HT1080 (cell line): ENCODE measurements around the gene PHACTR2. TPM values are rescaled to one million over a fixed set of nuclear protein-coding genes. Genes with fewer than 3 reads are reported as not detected.

Experiments used
- DNase-seq: peaks from one replicate; pipeline ENCODE4 v3.0.0-alpha.2; 2015; ENCODE audit warnings: low read depth
- total RNA-seq: library from RNA; depleted of rRNA; stranded (reverse); fragments of >200 nt; shearing (Covaris generic); gene quantifications from 2 replicates; pipeline ENCODE4 v1.2.3, GENCODE V29; 2014

Gene PHACTR2
- total RNA-seq, 1 experiment from 2014 or later: 38.5 TPM

DNA sequence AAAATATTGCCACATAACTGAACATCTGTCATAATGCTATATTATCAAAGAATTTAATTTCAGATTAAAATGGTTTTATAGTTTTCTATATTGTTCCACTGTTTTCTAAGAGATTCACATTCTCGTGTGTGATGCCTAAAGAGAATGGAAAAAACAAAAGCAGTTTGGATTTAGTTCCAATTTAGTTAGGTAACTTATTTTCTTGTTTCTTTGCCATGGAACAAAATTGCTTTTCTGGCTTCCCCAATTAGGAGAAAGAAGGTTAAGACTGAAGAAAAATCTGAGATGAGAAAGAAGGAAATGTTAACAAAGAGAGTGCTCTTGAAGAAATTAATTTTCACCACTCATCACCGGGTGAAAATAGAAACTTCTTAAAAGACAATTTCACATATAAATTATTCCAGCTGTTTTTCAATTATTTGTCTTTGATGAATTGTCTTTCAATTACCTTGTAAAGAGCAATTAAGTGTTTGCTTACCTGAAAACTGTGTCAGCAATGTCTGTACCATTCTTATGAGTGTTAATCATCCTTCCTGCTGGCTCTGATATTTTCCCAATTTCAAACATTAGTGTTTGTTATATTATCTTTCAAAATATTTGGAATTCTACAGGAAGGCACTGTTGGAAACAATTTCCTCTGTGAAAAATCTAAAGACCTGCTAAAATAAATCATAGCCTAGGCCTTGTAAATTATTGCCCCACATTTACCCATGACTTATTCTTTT, 19.5 kb downstream of the PHACTR2 start:
- DNase-seq: no peak

DNA sequence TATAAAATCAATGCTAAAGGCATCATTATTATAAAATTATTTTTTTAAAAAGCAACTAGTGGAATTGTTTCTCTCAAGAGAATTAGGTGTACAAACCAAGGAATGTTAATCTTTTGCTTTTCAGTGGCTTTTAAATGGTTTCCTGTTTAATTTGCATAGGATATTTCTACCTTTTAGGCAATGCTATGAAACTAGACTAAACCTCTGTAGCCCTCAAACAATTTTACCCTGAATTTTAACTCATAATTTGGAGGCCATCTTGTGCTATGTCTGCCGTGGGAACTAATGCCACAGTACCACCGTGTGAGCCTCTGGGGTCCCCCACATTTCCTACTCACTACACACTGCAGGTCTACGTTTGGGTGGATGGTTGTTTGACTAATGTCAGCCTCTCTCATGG, 20.6 kb downstream of the PHACTR2 start:
- DNase-seq: no peak

DNA sequence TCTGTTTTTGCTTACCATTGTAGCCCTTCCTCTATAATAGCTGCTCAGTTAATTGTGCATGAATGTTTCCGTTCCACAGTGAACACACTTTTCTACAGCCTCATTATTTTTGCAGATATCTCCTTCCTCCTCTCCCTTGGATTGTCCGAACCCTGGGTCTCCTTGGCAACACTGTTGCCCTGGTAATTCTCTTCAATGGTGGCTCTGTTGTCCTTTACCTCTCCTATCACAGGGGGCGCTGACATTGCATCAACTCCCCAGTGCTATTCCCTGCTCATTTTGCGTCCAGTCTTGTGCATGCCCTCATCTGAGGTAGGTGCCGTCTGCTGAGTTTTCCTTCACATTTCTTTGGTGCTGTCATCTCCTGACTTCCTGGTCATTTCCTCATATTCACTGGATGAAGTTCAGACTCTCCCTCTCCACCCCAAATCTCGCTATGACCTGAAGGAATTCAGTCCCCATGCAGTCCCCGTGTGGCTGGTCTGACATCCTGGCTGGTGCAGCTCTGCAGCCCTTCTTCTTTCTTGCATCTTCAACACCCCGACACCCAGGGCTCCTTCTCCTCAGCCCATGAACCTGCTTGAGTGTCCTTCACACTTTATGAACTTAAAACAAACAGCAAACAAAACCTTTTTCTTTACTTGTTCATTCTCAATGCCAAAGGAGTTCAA, 21.1 kb downstream of the PHACTR2 start:
- no peak for DNase-seq

DNA sequence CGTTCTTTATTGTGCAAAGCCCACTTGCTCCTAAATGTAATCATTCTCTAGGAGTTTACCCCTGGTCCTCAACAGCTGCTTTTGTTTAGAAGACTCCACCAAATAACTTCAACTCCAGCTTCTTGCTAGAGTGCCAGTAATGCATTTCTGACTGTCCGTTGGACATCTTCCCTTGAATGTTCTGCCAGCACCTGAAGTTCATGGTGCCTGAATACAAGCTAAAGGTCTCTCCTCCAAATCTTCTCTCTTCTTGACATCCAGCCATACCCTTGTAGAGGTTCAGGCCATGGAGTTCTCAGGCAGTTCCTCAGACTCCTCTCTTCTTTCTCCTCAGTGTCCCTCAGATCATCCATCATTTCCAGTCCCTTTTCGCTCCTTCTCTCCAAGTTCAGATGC, 21.7 kb downstream of the PHACTR2 start:
- DNase-seq: no peak

- DNase-seq: no peak
Observed at GRCh38 chr6:143700684-143701348, 23.1 kb downstream of the PHACTR2 start.

GRCh38 chr6:143701349-143702234, 23.8 kb downstream of the PHACTR2 start:
- no peak for DNase-seq

DNA sequence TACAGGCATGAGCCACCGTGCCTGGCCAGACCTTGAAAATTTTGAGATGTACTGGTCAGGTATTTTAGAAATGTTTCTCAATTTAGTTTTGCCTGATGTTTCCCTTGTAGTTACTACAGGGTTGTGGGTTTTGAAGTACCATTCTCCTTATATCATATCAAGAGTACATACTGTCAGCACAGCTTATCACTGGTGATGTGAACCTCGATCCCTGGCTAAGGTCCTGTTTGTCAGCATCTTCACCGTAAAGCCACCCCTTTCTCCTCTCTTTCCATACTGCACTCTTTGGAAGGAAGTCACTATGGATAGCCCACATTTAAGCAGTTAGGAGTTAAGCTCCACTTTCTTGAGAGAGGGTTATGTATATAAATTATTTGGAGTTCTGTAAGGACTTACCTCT, 27.8 kb downstream of the PHACTR2 start:
- no peak for DNase-seq

GRCh38 chr6:143707697-143708096, 29.9 kb downstream of the PHACTR2 start:
- no peak for DNase-seq

- no peak for DNase-seq
Observed at GRCh38 chr6:143708889-143709288, 31.1 kb downstream of the PHACTR2 start.

DNA sequence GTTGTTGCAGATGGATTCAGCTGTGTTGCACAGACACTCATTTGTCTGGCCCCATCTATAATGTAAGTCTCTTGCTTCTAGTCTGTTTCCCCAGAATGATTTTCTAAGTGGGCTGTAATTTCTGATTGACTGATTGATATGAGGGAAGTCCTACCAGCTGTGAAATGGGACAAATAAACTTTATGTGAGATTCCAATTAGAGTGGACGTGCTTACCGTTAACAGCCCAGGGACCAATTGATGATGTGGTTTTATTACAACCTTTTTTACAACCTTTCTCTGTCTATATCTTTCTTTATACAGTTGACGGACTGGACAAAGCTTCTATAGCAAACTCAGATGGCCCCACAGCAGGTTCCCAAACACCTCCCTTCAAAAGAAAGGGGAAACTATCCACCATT, 33.9 kb downstream of the PHACTR2 start:
- no peak for DNase-seq

DNA sequence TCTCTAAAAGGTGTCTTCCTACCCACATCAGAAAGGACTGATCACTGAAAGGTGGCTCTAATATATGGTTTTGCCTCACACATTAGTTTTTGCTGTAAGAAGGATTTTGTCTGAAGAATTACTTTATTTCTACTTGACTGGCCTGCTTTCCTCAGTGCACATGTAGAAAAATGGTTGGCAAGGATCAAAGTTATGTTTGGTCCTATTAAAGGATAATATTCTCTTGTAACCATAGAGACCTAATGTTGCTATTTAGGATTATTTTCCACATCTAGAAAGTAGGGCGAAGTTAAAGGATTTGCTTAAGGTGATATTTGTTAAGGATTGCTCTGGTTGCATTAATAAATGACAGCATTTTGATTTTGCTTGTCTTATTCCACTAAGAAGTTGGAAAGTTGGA, 40.7 kb downstream of the PHACTR2 start:
- no peak for DNase-seq

- no peak for DNase-seq
Observed at GRCh38 chr6:143721642-143722041, 43.9 kb downstream of the PHACTR2 start.

GRCh38 chr6:143724876-143725275, 47.1 kb downstream of the PHACTR2 start:
- DNase-seq: no peak

DNA sequence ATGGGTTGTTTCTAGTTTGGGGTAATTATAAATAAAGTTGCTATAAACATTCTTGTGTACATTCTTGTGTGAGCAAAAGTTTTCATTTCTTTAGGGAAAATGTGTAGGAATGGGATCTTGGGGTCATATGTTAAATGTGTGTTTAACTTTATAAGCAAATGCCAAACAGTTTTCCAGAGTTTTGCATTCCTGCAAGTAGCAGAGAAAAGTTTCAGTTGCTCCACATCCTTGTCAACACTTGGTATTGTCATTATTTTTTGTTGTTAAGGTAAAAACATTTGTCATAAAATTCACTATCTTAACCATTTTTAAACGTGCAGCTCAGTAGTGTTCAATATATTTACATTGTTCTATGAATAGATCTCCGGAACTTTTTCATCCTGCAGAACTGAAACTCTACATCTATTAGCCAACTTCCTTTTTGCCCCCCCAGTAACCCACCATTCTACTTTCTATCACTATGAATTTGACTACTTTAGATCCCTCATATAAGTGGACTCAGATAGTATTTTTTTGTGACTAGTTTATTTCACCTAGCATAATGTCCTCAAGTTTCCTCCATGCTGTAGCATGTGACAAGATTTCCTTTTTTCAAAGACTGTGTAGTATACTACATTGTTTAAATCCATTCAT, 48.4 kb downstream of the PHACTR2 start:
- no peak for DNase-seq

- no peak for DNase-seq
Observed at GRCh38 chr6:143727035-143727434, 49.3 kb downstream of the PHACTR2 start.

GRCh38 chr6:143731789-143732188, 54.0 kb downstream of the PHACTR2 start:
- DNase-seq: no peak

GRCh38 chr6:143732536-143732935, 54.8 kb downstream of the PHACTR2 start:
- DNase-seq: no peak

DNA sequence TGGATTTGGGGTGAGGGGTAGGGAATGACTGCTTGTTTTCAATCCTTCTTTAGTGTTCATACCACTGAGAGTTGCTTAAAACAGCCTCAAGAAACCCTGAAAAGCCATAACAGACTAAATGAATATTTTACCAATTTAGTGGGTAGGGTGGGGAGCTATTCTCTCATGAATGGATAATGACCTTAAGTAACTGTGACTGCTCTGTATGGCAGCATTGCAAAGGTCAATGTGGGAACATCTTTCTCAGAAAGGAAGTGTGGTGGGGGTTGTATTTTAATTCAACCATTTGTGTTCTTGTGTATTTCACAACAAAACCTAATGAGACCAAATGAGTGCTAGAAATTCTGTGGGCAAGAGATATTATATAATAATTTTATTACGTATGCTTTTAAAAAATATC, 55.7 kb downstream of the PHACTR2 start:
- no peak for DNase-seq

- no peak for DNase-seq
Observed at GRCh38 chr6:143734641-143735063, 56.9 kb downstream of the PHACTR2 start.

DNA sequence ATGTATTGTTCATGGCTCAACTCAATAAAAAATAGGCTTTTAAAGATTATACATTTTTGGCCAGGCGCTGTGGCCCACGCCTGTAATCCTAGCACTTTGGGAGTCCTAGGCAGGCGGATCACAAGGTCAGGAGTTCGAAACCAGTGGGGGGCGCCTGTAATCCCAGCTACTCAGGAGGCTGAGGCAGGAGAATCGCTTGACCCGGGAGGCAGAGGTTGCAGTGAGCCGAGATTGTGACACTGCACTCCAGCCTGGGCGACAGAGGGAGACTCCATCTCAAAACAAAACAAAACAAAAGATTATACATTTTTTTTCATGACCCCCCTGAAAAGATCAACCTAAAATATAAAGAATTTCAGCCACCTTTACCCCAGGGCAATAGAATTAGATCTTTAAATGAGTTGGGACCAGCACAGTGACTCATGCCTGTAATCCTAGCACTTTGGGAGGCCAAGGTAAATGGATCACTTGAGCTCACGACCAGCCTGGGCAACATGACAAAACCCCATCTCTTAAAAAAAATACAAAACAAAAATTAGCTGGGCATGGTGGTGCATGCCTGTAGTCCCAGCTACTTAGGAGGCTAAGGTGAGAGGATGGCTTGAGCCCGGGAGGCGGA, 60.4 kb downstream of the PHACTR2 start:
- peak; percentile 17 for DNase-seq
